Measurements from ENCODE around the gene FSCB. TPM values are rescaled to one million over a fixed set of nuclear protein-coding genes. Genes with fewer than 3 reads are reported as not detected.

FSCB gene
- total RNA-seq, 1 donor from 2014 or later: not detected

DNA sequence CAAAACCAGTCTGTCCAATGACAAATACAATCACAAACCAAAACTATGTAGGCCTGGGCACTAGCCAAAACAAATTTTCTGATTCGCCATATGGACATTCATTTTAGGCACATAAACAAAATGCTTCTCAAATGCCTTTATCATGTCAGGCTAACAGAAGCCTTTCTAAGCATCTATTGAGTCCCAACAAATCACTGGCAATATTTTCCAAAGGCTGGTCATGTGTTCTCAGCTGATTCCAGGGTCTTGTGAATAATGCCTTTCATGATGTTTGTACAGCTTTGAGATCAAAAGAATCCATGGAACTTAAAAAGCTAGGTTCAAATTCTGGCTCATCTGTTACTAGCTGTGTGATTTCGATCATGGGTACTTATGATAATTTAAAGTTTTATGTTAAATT is 16.1 kb downstream of the FSCB start:
- Mint-ChIP-seq H3K27ac (no peak overlapping the region), H3K9me3 (ENCODE audit: low read depth) (peaks cover 3% of the 10 kb centered on the region), H3K36me3 (ENCODE audit: insufficient read depth) (no peaks in the 10 kb centered on the region), H3K4me3 (ENCODE audit: low read depth) (no peak overlapping the region), H3K4me1 (ENCODE audit: low read depth) (no peaks in the 10 kb centered on the region), H3K27me3 (no peaks in the 10 kb centered on the region)
- no peak for TF ChIP-seq CTCF (IDR thresholded peaks at IDR 0.05; ENCODE audit: unreplicated experiment)
- no peak for DNase-seq (ENCODE audit: low spot score, unreplicated experiment)

GRCh38 chr14:44477953-44478352 is 29.1 kb downstream of the FSCB start:
- H3K36me3 Mint-ChIP-seq (ENCODE audit: insufficient read depth): no peaks in the 10 kb centered on the region
- no peak overlapping the region for H3K27ac Mint-ChIP-seq
- no peak for TF ChIP-seq CTCF (IDR thresholded peaks at IDR 0.05; ENCODE audit: unreplicated experiment)
- no peak for DNase-seq (ENCODE audit: low spot score, unreplicated experiment)
- peaks cover 21% of the 10 kb centered on the region for H3K9me3 Mint-ChIP-seq (ENCODE audit: low read depth)
- H3K4me3 Mint-ChIP-seq (ENCODE audit: low read depth): no peak overlapping the region
- no peaks in the 10 kb centered on the region for H3K27me3 Mint-ChIP-seq
- peaks cover 3% of the 10 kb centered on the region for H3K4me1 Mint-ChIP-seq (ENCODE audit: low read depth)

DNA sequence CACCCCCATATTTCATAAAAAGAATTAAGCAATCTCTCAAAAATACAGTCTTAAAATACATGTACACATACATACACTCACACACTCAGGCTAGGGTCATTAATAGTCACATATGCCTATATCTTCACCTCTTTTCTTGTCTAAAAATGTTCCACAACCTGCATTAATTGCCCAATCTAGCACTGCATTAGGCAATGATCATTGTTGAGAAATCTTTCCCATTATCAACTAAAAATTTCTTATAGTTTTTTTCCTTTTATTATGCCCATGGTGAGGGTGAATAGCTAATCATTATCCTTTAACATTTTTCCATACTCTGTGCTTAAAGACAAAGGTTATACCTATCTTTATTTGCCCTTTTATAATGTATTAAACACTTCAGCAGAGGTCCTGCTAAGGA is 38.3 kb downstream of the FSCB start:
- no peak overlapping the region for H3K27ac Mint-ChIP-seq
- no peak for DNase-seq (ENCODE audit: low spot score, unreplicated experiment)
- H3K4me1 Mint-ChIP-seq (ENCODE audit: low read depth): no peaks in the 10 kb centered on the region
- no peak for TF ChIP-seq CTCF (IDR thresholded peaks at IDR 0.05; ENCODE audit: unreplicated experiment)
- no peak overlapping the region for H3K4me3 Mint-ChIP-seq (ENCODE audit: low read depth)
- H3K27me3 Mint-ChIP-seq: no peaks in the 10 kb centered on the region
- H3K9me3 Mint-ChIP-seq (ENCODE audit: low read depth): peaks cover under 1% of the 10 kb centered on the region
- no peaks in the 10 kb centered on the region for H3K36me3 Mint-ChIP-seq (ENCODE audit: insufficient read depth)

DNA sequence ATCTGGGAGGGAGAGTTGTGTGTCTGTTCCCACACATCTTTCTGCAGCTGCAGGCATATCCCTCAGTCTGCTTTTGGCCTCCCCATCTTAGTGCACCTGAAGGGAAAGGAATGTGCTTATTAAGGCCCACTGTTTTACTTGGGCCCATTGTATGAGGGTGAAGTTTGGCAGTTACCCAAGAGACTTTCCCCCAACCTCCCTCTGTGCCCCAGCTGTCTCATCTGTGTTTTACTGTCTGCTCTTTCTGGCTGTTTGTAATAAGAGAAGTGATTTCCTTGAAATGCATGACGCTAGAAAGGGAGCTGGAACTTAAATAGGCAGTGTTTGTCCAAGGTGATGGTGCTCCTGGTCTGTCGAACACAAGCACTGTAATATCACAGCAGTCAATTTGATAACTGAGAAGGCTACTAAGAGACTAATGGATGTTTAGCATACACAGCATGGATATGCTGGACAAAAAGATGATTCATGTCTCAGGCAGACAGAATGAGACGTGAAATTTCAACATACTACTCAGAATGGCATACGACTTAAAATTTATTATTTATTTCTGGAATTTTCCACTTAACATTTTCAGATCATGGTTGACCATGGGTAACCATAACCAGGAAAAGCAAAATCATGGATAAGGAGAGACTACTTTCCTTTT is 43.6 kb downstream of the FSCB start:
- Mint-ChIP-seq H3K4me1 (ENCODE audit: low read depth) (no peaks in the 10 kb centered on the region), H3K36me3 (ENCODE audit: insufficient read depth) (no peaks in the 10 kb centered on the region), H3K4me3 (ENCODE audit: low read depth) (no peak overlapping the region), H3K27me3 (no peaks in the 10 kb centered on the region), H3K27ac (no peak overlapping the region), H3K9me3 (ENCODE audit: low read depth) (peaks cover 9% of the 10 kb centered on the region)
- no peak for TF ChIP-seq CTCF (IDR thresholded peaks at IDR 0.05; ENCODE audit: unreplicated experiment)
- DNase-seq (ENCODE audit: low spot score, unreplicated experiment): no peak

DNA sequence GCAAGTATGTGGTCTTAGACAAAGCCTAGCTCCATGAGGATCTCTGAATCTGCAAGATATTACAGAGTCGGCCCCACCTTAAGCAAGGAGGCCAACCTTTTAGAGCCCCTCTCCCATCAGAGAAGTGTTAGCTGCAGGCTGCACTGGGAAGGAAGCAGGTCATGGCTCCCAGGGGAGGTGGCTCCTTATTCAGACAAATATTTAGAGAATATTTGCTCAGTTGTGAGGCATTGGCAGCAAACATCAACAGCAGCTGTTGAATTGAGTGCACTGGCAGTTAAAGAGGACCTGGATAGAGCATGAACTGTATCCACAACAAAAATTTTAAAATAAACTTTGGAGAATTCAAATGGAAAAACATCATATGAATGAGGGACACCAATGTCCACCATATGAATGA is 44.7 kb downstream of the FSCB start:
- Mint-ChIP-seq H3K4me3 (ENCODE audit: low read depth) (no peak overlapping the region), H3K9me3 (ENCODE audit: low read depth) (peaks cover 12% of the 10 kb centered on the region), H3K27ac (no peak overlapping the region), H3K27me3 (no peaks in the 10 kb centered on the region), H3K4me1 (ENCODE audit: low read depth) (no peaks in the 10 kb centered on the region), H3K36me3 (ENCODE audit: insufficient read depth) (no peaks in the 10 kb centered on the region)
- DNase-seq (ENCODE audit: low spot score, unreplicated experiment): no peak
- TF ChIP-seq CTCF (IDR thresholded peaks at IDR 0.05; ENCODE audit: unreplicated experiment): no peak
